ENCODE data around the gene CCDC160. TPM values are rescaled to one million over a fixed set of nuclear protein-coding genes. Genes with fewer than 3 reads are reported as not detected.
"Not testable (repeated sequence)": the region's sequence is repeated elsewhere in the genome, so short reads cannot be mapped to it uniquely, and the experiment has no call there.

The CCDC160 gene
- total RNA-seq, 1 experiment from 2014 or later = 0.48 TPM

DNA sequence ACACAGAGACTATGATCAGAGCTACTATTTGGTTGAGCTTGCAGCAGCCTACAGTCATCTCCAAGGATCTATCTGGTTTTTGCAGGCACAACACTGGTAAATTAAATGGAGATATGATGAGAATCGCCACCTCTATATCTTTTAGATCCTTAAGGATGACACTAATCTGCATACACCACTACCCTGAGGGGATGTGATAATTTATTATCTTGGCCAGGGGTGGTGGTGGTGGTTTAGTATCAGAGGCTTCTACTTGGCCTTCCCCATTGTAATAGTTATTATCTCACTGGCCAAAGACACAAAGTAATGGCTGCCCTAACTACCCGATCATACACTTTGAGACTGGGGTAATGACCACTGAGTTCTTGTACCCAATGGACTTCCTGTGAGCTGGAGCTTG is 21.2 kb downstream of the CCDC160 start:
- no peak for DNase-seq
- intact Hi-C loops (cut with micrococcal nuclease; ENCODE audit: unreplicated experiment) = no loop called here
- TF ChIP-seq, protein P1, sequence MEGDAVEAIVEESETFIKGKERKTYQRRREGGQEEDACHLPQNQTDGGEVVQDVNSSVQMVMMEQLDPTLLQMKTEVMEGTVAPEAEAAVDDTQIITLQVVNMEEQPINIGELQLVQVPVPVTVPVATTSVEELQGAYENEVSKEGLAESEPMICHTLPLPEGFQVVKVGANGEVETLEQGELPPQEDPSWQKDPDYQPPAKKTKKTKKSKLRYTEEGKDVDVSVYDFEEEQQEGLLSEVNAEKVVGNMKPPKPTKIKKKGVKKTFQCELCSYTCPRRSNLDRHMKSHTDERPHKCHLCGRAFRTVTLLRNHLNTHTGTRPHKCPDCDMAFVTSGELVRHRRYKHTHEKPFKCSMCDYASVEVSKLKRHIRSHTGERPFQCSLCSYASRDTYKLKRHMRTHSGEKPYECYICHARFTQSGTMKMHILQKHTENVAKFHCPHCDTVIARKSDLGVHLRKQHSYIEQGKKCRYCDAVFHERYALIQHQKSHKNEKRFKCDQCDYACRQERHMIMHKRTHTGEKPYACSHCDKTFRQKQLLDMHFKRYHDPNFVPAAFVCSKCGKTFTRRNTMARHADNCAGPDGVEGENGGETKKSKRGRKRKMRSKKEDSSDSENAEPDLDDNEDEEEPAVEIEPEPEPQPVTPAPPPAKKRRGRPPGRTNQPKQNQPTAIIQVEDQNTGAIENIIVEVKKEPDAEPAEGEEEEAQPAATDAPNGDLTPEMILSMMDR (conservative IDR thresholded peaks at IDR 0.05) = no peak
- no peak for TF ChIP-seq EZH2 (IDR thresholded peaks at IDR 0.05; ENCODE audit: low read depth)
- no peak overlapping the region for H3K27ac ChIP-seq
- H3K27me3 ChIP-seq (ENCODE audit: insufficient read depth, low read depth) = no peaks in the 10 kb centered on the region
- ChIA-PET POLR2A (ENCODE audit: unreplicated experiment) (no interaction called here), CTCF (interaction anchor here (0.6 kb wide), 1 partner anchor 71 kb away, joined by 3 read pairs; no protein-coding TSS in a partner anchor)
- no peaks in the 10 kb centered on the region for H3K9me3 ChIP-seq (ENCODE audit: insufficient read depth, low read depth)
- peaks cover 23% of the 10 kb centered on the region for H3K4me1 ChIP-seq (replicated peaks; ENCODE audit: insufficient read depth)
- H3F3A ChIP-seq (ENCODE audit: insufficient read depth, low read depth) = peaks cover 14% of the 10 kb centered on the region
- H3K4me3 ChIP-seq = no peak overlapping the region
- H3K9me2 ChIP-seq (ENCODE audit: insufficient read depth) = no peaks in the 10 kb centered on the region
- H3K4me2 ChIP-seq = no peak overlapping the region
- H3K79me2 ChIP-seq (ENCODE audit: low read depth) = no peaks in the 10 kb centered on the region
- BruUV-seq (replicated peaks) = no TSS peak
- H4K20me1 ChIP-seq (ENCODE audit: insufficient read depth) = no peaks in the 10 kb centered on the region
- no peak overlapping the region for H2AFZ ChIP-seq
- H3K36me3 ChIP-seq (ENCODE audit: low read depth) = no peaks in the 10 kb centered on the region

DNA sequence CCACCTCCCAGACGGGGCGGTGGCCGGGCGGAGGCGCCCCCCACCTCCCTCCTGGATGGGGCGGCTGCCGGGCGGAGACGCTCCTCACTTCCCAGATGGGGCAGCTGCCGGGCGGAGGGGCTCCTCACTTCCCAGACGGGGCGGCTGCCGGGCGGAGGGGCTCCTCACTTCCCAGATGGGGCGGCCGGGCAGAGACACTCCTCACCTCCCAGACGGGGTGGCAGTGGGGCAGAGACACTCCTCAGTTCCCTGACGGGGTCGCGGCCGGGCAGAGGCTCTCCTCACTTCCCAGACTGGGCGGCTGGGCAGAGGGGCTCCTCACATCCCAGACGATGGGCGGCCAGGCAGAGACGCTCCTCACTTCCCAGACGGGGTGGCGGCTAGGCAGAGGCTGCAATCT is 49.0 kb downstream of the CCDC160 start:
- H3F3A ChIP-seq (ENCODE audit: insufficient read depth, low read depth); H3K79me2 ChIP-seq (ENCODE audit: low read depth); POLR2A ChIA-PET (ENCODE audit: unreplicated experiment); H3K36me3 ChIP-seq (ENCODE audit: low read depth); H3K27ac ChIP-seq; CTCF ChIA-PET; H3K9me2 ChIP-seq (ENCODE audit: insufficient read depth); H3K4me1 ChIP-seq (replicated peaks; ENCODE audit: insufficient read depth); H3K4me2 ChIP-seq; DNase-seq; H4K20me1 ChIP-seq (ENCODE audit: insufficient read depth); H2AFZ ChIP-seq; intact Hi-C loops (cut with micrococcal nuclease; ENCODE audit: unreplicated experiment); BruUV-seq (replicated peaks); H3K9me3 ChIP-seq (ENCODE audit: insufficient read depth, low read depth); H3K4me3 ChIP-seq; H3K27me3 ChIP-seq (ENCODE audit: insufficient read depth, low read depth): not testable (repeated sequence)

DNA sequence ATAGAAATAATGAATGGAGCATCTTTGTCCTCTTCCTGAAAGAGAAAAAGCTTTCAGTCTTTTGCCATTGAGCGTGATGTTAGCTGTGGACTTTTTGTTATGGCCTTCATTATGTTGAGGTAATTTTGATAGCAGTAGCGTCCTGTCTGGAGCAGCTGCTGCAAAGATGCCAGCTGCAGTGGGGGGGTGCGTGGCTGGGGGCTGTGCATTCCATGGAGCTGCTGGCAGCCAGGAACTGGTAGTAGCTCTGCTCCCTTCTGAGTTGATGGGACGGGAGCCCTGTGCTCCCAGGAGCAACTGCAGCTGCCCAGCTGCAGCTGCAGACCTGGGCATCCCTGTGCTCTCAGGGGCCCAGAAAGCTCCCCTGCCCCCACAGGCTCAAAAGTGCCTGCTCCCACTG is 50.4 kb downstream of the CCDC160 start:
- no peaks in the 10 kb centered on the region for H3K36me3 ChIP-seq (ENCODE audit: low read depth)
- no TSS peak for BruUV-seq (replicated peaks)
- H3K79me2 ChIP-seq (ENCODE audit: low read depth) = no peaks in the 10 kb centered on the region
- H3K9me3 ChIP-seq (ENCODE audit: insufficient read depth, low read depth) = no peaks in the 10 kb centered on the region
- no peak for DNase-seq
- H3K4me3 ChIP-seq = no peak overlapping the region
- H3K4me1 ChIP-seq (replicated peaks; ENCODE audit: insufficient read depth) = no peaks in the 10 kb centered on the region
- POLR2A ChIA-PET (ENCODE audit: unreplicated experiment) = no interaction called here
- no peaks in the 10 kb centered on the region for H3K9me2 ChIP-seq (ENCODE audit: insufficient read depth)
- no peak overlapping the region for H3K27ac ChIP-seq
- H3K4me2 ChIP-seq = no peak overlapping the region
- no peaks in the 10 kb centered on the region for H3F3A ChIP-seq (ENCODE audit: insufficient read depth, low read depth)
- no peak overlapping the region for H2AFZ ChIP-seq
- no peaks in the 10 kb centered on the region for H4K20me1 ChIP-seq (ENCODE audit: insufficient read depth)
- CTCF ChIA-PET = no interaction called here
- H3K27me3 ChIP-seq (ENCODE audit: insufficient read depth, low read depth) = no peaks in the 10 kb centered on the region
- TF ChIP-seq, protein P1 (conservative IDR thresholded peaks at IDR 0.05) = no peak
- no peak for TF ChIP-seq EZH2 (IDR thresholded peaks at IDR 0.05; ENCODE audit: low read depth)
- intact Hi-C loops (cut with micrococcal nuclease; ENCODE audit: unreplicated experiment) = no loop called here

DNA sequence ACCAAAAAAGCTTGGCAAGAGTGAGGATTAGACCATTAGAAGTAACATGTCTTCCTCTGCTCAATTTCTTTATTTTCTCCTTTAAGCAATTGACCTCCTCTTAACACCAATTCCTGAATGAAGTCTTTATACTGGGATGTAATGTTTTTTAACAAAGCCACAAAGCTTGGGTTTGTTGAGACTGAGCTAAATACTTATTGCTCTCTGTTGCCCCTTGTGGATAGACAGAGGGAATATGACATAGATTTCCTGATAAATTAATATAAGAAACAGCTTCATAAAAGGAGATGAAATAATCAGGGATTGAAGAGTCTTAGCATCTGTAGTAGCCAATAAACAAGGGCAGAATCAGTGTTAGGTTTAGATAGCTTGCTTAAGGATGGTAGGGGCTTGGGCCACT is 57.6 kb downstream of the CCDC160 start:
- no TSS peak for BruUV-seq (replicated peaks)
- Histone ChIP-seq H4K20me1 (ENCODE audit: insufficient read depth) (no peaks in the 10 kb centered on the region), H3K27me3 (ENCODE audit: insufficient read depth, low read depth) (no peaks in the 10 kb centered on the region), H3K4me1 (replicated peaks; ENCODE audit: insufficient read depth) (no peaks in the 10 kb centered on the region), H3K4me3 (no peak overlapping the region), H3K79me2 (ENCODE audit: low read depth) (no peaks in the 10 kb centered on the region), H3K36me3 (ENCODE audit: low read depth) (no peaks in the 10 kb centered on the region), H3K9me3 (ENCODE audit: insufficient read depth, low read depth) (no peaks in the 10 kb centered on the region; the same call in 1 of the 2 replicates), H3K9me2 (ENCODE audit: insufficient read depth) (no peaks in the 10 kb centered on the region), H3K4me2 (no peak overlapping the region), H2AFZ (no peak overlapping the region), H3K27ac (no peak overlapping the region), H3F3A (ENCODE audit: insufficient read depth, low read depth) (no peaks in the 10 kb centered on the region)
- ChIA-PET POLR2A (ENCODE audit: unreplicated experiment) (no interaction called here), CTCF (interaction anchor here (0.6 to 0.7 kb wide), 2 partner anchors 150 to 168 kb away, joined by 3 read pairs; no protein-coding TSS in a partner anchor)
- intact Hi-C loops (cut with micrococcal nuclease; ENCODE audit: unreplicated experiment) = no loop called here
- TF ChIP-seq EZH2 (IDR thresholded peaks at IDR 0.05; ENCODE audit: low read depth) = no peak
- TF ChIP-seq, protein P1 (conservative IDR thresholded peaks at IDR 0.05) = peak; percentile 71
- no peak for DNase-seq
